ACC112 (cell line): Measurements from ENCODE around the gene ADAMTS2.
"Not testable (repeated sequence)": the region's sequence is repeated elsewhere in the genome, so short reads cannot be mapped to it uniquely, and the experiment has no call there.

Source experiments
- H2AFZ ChIP-seq: fragments of 200-600 bp; sonication (generic); one replicate; pipeline ENCODE4 v1.6.0; 2017; ENCODE audit warnings: antibody characterized with exemption, low read length; ENCODE audit not compliant: unreplicated experiment
- H3K27ac ChIP-seq: fragments of 200-600 bp; sonication (generic); 2 replicates; pipeline ENCODE4 v1.5.1; 2014; ENCODE audit warnings: low read depth, mild to moderate bottlenecking, antibody characterized with exemption, low read length, moderate library complexity
- H3K27me3 ChIP-seq: fragments of 200-600 bp; sonication (generic); 2 replicates; pipeline ENCODE4 v1.6.1; 2014; ENCODE audit warnings: mild to moderate bottlenecking, antibody characterized with exemption, low read length, moderate library complexity, mixed read lengths; ENCODE audit not compliant: insufficient read depth
- H3K36me3 ChIP-seq: fragments of 200-600 bp; sonication (generic); 2 replicates; pipeline ENCODE4 v1.6.1; 2016; ENCODE audit warnings: mild to moderate bottlenecking, antibody characterized with exemption, low read length, moderate library complexity, mixed read lengths; ENCODE audit not compliant: insufficient read depth
- H3K4me1 ChIP-seq: fragments of 200-600 bp; sonication (generic); one replicate; pipeline ENCODE4 v1.6.1; 2016; ENCODE audit warnings: low read length, mixed read lengths; ENCODE audit not compliant: insufficient read depth, unreplicated experiment, control insufficient read depth
- H3K4me3 ChIP-seq: fragments of 200-600 bp; sonication (generic); 2 replicates; pipeline ENCODE4 v1.5.1; 2014; ENCODE audit warnings: mild to moderate bottlenecking, low read depth, low read length
- H3K79me2 ChIP-seq: fragments of 200-600 bp; sonication (generic); one replicate; pipeline ENCODE4 v1.6.0; 2016; ENCODE audit warnings: low read length; ENCODE audit not compliant: control insufficient read depth, unreplicated experiment, insufficient read depth

Gene ADAMTS2

GRCh38 chr5:179217956-179218942 lies 127.0 kb downstream of the ADAMTS2 start:
- no peak overlapping the region for H3K4me3 ChIP-seq
- no peaks in the 10 kb centered on the region for H3K36me3 ChIP-seq
- no peaks in the 10 kb centered on the region for H3K27me3 ChIP-seq
- peaks cover 19% of the 10 kb centered on the region for H3K4me1 ChIP-seq
- peaks cover 12% of the 10 kb centered on the region for H3K79me2 ChIP-seq
- no peak overlapping the region for H2AFZ ChIP-seq
- H3K27ac ChIP-seq = no peak overlapping the region

GRCh38 chr5:179217356-179217755 lies 127.9 kb downstream of the ADAMTS2 start:
- Histone ChIP-seq H2AFZ (no peak overlapping the region), H3K79me2 (peaks cover 8% of the 10 kb centered on the region), H3K4me1 (peaks cover 19% of the 10 kb centered on the region), H3K4me3 (no peak overlapping the region), H3K36me3 (no peaks in the 10 kb centered on the region), H3K27me3 (no peaks in the 10 kb centered on the region), H3K27ac (no peak overlapping the region)

- Histone ChIP-seq H3K79me2 (peaks cover 12% of the 10 kb centered on the region), H3K4me1 (peaks cover 20% of the 10 kb centered on the region)
- not testable (repeated sequence) for H3K27me3 ChIP-seq, H2AFZ ChIP-seq, H3K36me3 ChIP-seq, H3K4me3 ChIP-seq, H3K27ac ChIP-seq
Measured at GRCh38 chr5:179216381-179216780, 128.9 kb downstream of the ADAMTS2 start.

- H3K36me3 ChIP-seq = no peaks in the 10 kb centered on the region
- H2AFZ ChIP-seq = no peak overlapping the region
- H3K79me2 ChIP-seq = peaks cover 18% of the 10 kb centered on the region
- peaks cover 24% of the 10 kb centered on the region for H3K4me1 ChIP-seq
- no peaks in the 10 kb centered on the region for H3K27me3 ChIP-seq
- no peak overlapping the region for H3K4me3 ChIP-seq
- H3K27ac ChIP-seq = peak overlapping the region; percentile 12; the same call in 1 of the 2 replicates
Measured at GRCh38 chr5:179215576-179215975, 129.7 kb downstream of the ADAMTS2 start.

GRCh38 chr5:179214678-179215077 lies 130.6 kb downstream of the ADAMTS2 start:
- H2AFZ ChIP-seq = no peak overlapping the region
- peaks cover 30% of the 10 kb centered on the region for H3K4me1 ChIP-seq
- H3K27me3 ChIP-seq = no peaks in the 10 kb centered on the region
- H3K79me2 ChIP-seq = peaks cover 24% of the 10 kb centered on the region
- no peak overlapping the region for H3K4me3 ChIP-seq
- no peaks in the 10 kb centered on the region for H3K36me3 ChIP-seq
- H3K27ac ChIP-seq = no peak overlapping the region

- Histone ChIP-seq H3K4me1 (peaks cover 32% of the 10 kb centered on the region), H3K36me3 (no peaks in the 10 kb centered on the region), H3K4me3 (no peak overlapping the region), H3K27ac (no peak overlapping the region), H3K79me2 (peaks cover 33% of the 10 kb centered on the region), H2AFZ (no peak overlapping the region), H3K27me3 (no peaks in the 10 kb centered on the region)
Measured at GRCh38 chr5:179212870-179213269, 132.4 kb downstream of the ADAMTS2 start.

- Histone ChIP-seq H2AFZ (no peak overlapping the region), H3K27me3 (no peaks in the 10 kb centered on the region), H3K27ac (no peak overlapping the region), H3K36me3 (no peaks in the 10 kb centered on the region), H3K79me2 (peaks cover 33% of the 10 kb centered on the region), H3K4me3 (no peak overlapping the region), H3K4me1 (peaks cover 28% of the 10 kb centered on the region)
Measured at GRCh38 chr5:179211631-179212030, 133.6 kb downstream of the ADAMTS2 start.

- Histone ChIP-seq H3K4me3 (no peak overlapping the region), H3K36me3 (no peaks in the 10 kb centered on the region), H3K79me2 (peaks cover 33% of the 10 kb centered on the region), H2AFZ (no peak overlapping the region), H3K27ac (no peak overlapping the region), H3K4me1 (peaks cover 28% of the 10 kb centered on the region), H3K27me3 (no peaks in the 10 kb centered on the region)
Measured at GRCh38 chr5:179211068-179211467, 134.2 kb downstream of the ADAMTS2 start.

- no peak overlapping the region for H3K4me3 ChIP-seq
- H3K4me1 ChIP-seq = peaks cover 22% of the 10 kb centered on the region
- peaks cover 29% of the 10 kb centered on the region for H3K79me2 ChIP-seq
- H3K27me3 ChIP-seq = no peaks in the 10 kb centered on the region
- H2AFZ ChIP-seq = no peak overlapping the region
- no peak overlapping the region for H3K27ac ChIP-seq
- H3K36me3 ChIP-seq = no peaks in the 10 kb centered on the region
Measured at GRCh38 chr5:179210478-179210877, 134.8 kb downstream of the ADAMTS2 start.

GRCh38 chr5:179209359-179210150 lies 135.7 kb downstream of the ADAMTS2 start:
- peak overlapping the region; percentile 33 for H3K27ac ChIP-seq
- 0 out of 2 replicates have a peak, but pooled peaks cover 3% of the 10 kb centered on the region for H3K36me3 ChIP-seq
- no peak overlapping the region for H2AFZ ChIP-seq
- H3K4me1 ChIP-seq = peaks cover 19% of the 10 kb centered on the region
- no peaks in the 10 kb centered on the region for H3K27me3 ChIP-seq
- H3K79me2 ChIP-seq = peaks cover 28% of the 10 kb centered on the region
- H3K4me3 ChIP-seq = no peak overlapping the region
